Esophagus squamous epithelium (tissue), 5 donors: ENCODE measurements around the gene DRGX. TPM values are rescaled to one million over a fixed set of nuclear protein-coding genes. Genes with fewer than 3 reads are reported as not detected.

ENCODE experiments used
- DNase-seq: peaks from one replicate; lab custom pipeline; 2025; lab: John Stamatoyannopoulos, UW
- H3K27ac ChIP-seq, 4 donors: fragments of 200-600 bp; sonication (generic); one replicate each; pipeline ENCODE4 v1.5.1; 2016 to 2019; ENCODE audit warnings: mild to moderate bottlenecking in 1 of 4
- H3K27me3 ChIP-seq, 4 donors: fragments of 200-600 bp; sonication (generic); 1 replicate in 3 of 4; 2 replicates in 1 of 4; pipeline versions ENCODE4 v1.5.1 to v1.6.0; 2017 to 2021; ENCODE audit warnings: antibody characterized with exemption in 1 of 4
- H3K36me3 ChIP-seq, 3 donors: fragments of 200-600 bp; sonication (generic); one replicate each; pipeline ENCODE4 v1.5.1; 2016 to 2019
- H3K4me1 ChIP-seq, 3 donors: fragments of 200-600 bp; sonication (generic); one replicate each; pipeline ENCODE4 v1.5.1; 2017 to 2019
- H3K4me3 ChIP-seq, 4 donors: fragments of 200-600 bp; sonication (generic); 1 replicate in 3 of 4; 2 replicates in 1 of 4; pipeline ENCODE4 v1.5.1; 2016 to 2019; ENCODE audit warnings: mild to moderate bottlenecking in 2 of 4, moderate library complexity in 1 of 4
- H3K9me3 ChIP-seq, 3 donors: fragments of 200-600 bp; sonication (generic); one replicate each; pipeline ENCODE4 v1.5.1; 2016 to 2019
- POLR2A ChIP-seq, 4 donors: fragments of 450-650 bp; IDR thresholded peaks; one replicate each; pipeline ENCODE4 v1.6.1; 2017; ENCODE audit warnings: antibody characterized with exemption in 4 of 4, mild to moderate bottlenecking in 4 of 4, moderate library complexity in 3 of 4
- WGBS, 2 donors: methylation state at CpG; one replicate each; pipeline ENCODE4 v1.1.5; 2018; 5-methylcytosine and 5-hydroxymethylcytosine counted together
- intact Hi-C: fragments of 100-400 bp; cut with DNase I; formaldehyde crosslinking; loops from one replicate; pipeline ENCODE4 v1.15.0; 2022
- total RNA-seq, 4 donors: library from RNA; depleted of rRNA; stranded (reverse); fragments of >200 nt; gene quantifications; one replicate each; pipeline ENCODE4 v1.1.0, GENCODE V29; 2016
- TF ChIP-seq, protein P1 (sequence below), 6 experiments: fragments of 450-650 bp in 4 of 6; fragments of 200-600 bp in 2 of 6; sonication (generic) in 2 of 6; IDR thresholded peaks; one replicate each; pipeline ENCODE4 v1.5.1; 2016 to 2019; ENCODE audit warnings: antibody characterized with exemption in 6 of 6, mild to moderate bottlenecking in 4 of 6, moderate library complexity in 4 of 6
- donor health status: DM: yes; HTN: yes; CAD: no.

The DRGX gene
- total RNA-seq, 4 donors from 2014 or later, result not detected

DNA sequence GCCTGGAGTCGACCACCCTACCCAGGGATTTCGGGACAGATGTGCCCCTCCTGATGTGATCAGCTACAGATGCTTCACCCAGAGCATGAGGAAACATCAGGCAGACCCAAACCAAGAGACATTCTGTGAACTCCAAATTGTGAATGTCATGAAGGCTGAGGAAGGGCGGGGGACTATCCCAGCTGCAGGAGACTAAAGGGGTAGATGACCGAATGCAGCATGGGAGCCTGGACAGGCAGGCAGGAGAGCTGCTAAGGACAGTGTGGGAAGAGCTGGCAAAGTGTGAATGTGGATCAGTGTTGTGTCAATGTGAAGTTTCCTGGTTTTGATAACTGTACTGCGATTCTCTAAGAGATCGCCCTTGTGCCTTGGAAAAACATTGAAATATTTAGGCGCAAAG lies 19.2 kb upstream of the DRGX start:
- no peak overlapping the region for H3K4me3 ChIP-seq
- DNase-seq, result no peak
- no peak for TF ChIP-seq POLR2A (IDR thresholded peaks at IDR 0.05)
- TF ChIP-seq, protein P1, sequence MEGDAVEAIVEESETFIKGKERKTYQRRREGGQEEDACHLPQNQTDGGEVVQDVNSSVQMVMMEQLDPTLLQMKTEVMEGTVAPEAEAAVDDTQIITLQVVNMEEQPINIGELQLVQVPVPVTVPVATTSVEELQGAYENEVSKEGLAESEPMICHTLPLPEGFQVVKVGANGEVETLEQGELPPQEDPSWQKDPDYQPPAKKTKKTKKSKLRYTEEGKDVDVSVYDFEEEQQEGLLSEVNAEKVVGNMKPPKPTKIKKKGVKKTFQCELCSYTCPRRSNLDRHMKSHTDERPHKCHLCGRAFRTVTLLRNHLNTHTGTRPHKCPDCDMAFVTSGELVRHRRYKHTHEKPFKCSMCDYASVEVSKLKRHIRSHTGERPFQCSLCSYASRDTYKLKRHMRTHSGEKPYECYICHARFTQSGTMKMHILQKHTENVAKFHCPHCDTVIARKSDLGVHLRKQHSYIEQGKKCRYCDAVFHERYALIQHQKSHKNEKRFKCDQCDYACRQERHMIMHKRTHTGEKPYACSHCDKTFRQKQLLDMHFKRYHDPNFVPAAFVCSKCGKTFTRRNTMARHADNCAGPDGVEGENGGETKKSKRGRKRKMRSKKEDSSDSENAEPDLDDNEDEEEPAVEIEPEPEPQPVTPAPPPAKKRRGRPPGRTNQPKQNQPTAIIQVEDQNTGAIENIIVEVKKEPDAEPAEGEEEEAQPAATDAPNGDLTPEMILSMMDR (IDR thresholded peaks at IDR 0.05), result no peak
- 76 to 78% methylated on average over 7 of the region's 7 CpGs for WGBS, 2 donors
- H3K27ac ChIP-seq, result no peak overlapping the region
- H3K27me3 ChIP-seq, result peaks cover 0 to 8% (median 0%) of the 10 kb centered on the region in 4 donors
- intact Hi-C loops, result no loop called here
- no peaks in the 10 kb centered on the region for H3K36me3 ChIP-seq
- H3K9me3 ChIP-seq, result no peaks in the 10 kb centered on the region
- H3K4me1 ChIP-seq, result peaks cover 8 to 28% (median 9%) of the 10 kb centered on the region in 3 donors

DNA sequence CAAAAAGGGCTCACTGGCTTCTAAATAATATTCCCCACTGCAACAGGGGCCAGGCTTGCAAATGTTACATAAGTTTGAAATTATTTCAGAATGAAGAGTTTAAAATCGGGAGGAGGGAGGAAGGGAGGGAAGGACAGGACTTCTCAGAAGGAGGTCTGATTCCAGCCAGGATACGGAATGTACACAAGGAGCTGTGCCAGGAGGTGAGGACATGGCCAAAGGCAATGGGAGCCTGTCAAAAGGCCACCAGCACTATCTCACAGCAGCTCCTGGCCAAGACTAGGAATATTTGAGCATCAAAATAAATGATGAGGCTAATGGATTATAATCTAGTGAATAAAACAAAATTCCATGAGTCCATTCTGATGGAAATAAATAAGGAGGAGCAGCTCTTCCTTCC lies 18.6 kb upstream of the DRGX start:
- H3K4me1 ChIP-seq, result peaks cover 8 to 32% (median 9%) of the 10 kb centered on the region in 3 donors
- DNase-seq, result no peak
- H3K36me3 ChIP-seq, result no peaks in the 10 kb centered on the region
- intact Hi-C loops, result no loop called here
- H3K9me3 ChIP-seq, result no peaks in the 10 kb centered on the region
- no peak overlapping the region for H3K27ac ChIP-seq
- no peak overlapping the region for H3K4me3 ChIP-seq
- no peak for TF ChIP-seq POLR2A (IDR thresholded peaks at IDR 0.05)
- 18 to 49% methylated on average over 2 of the region's 2 CpGs for WGBS, 2 donors
- H3K27me3 ChIP-seq, result peaks cover 0 to 14% (median 0%) of the 10 kb centered on the region in 4 donors

DNA sequence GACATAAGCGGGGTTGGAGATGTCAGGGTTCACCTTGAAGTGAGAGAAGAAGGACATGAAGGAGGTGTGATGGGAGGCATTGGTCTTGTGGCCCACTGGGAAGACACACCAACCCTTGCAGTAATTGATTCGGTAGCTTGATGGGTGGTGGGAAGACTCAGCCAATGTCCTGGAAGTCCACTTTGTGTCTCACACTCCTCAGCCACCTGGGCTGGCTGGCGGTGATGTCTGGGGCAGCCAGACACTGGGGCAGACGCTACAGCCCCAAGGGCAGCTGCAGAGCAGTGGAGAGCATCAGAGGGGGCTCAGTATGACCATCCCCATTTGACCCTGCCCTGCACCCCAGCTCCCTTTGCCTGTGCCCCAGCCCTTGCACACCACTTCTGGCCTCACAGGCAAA lies 16.7 kb upstream of the DRGX start:
- peaks cover 0 to 14% (median 0%) of the 10 kb centered on the region in 3 donors for H3K4me1 ChIP-seq
- DNase-seq, result no peak
- no peak for TF ChIP-seq POLR2A (IDR thresholded peaks at IDR 0.05)
- TF ChIP-seq, protein P1 (IDR thresholded peaks at IDR 0.05), result no peak
- H3K27me3 ChIP-seq, result peaks cover 0 to 23% (median 0%) of the 10 kb centered on the region in 4 donors
- no peak overlapping the region for H3K27ac ChIP-seq
- H3K36me3 ChIP-seq, result no peaks in the 10 kb centered on the region
- H3K4me3 ChIP-seq, result no peak overlapping the region
- intact Hi-C loops, result no loop called here
- WGBS, 2 donors, result 84 to 89% methylated on average over 4 of the region's 4 CpGs
- no peaks in the 10 kb centered on the region for H3K9me3 ChIP-seq

DNA sequence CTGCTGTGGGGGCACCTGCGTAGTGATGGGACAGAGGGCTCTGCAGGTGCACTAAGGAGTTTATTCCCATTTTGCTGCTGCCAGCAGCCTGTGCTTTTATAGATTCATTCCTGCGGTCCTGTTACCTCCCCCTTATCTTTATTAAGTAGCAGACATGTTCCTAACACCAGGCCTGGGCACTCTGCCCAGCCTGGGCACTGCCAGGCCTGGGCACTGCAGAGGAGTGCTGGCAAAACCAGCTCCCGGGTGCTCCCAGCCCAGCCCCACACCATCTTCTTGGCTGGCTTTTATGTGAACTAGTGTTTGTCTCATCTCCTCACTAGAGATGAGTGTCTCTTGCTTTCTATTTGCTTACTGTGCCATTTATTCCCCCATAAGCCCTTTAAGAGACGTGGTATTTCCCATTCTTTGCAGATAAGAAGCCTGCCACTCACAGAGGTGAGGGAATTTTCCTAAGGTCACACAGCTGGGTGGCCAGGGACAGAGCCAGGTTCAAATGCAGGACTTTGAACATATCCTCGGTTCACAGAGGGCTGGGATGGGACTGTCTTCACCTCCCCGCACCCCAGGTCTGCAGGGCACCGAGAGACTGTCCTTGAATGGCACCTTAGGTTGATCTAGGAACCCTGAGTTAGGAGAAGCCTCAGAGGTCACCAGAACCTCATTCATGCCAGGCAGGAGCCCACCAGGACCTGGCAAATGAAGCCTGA lies 14.6 kb upstream of the DRGX start:
- Histone ChIP-seq H3K27ac (no peak overlapping the region), H3K27me3 (peaks cover 0 to 28% (median 0%) of the 10 kb centered on the region in 4 donors), H3K9me3 (no peaks in the 10 kb centered on the region), H3K4me3 (no peak overlapping the region), H3K36me3 (no peaks in the 10 kb centered on the region), H3K4me1 (peaks cover 0 to 11% (median 0%) of the 10 kb centered on the region in 3 donors)
- intact Hi-C loops, result no loop called here
- DNase-seq, result no peak
- no peak for TF ChIP-seq POLR2A (IDR thresholded peaks at IDR 0.05)
- TF ChIP-seq, protein P1 (IDR thresholded peaks at IDR 0.05), result no peak
- WGBS, 2 donors, result 50 to 65% methylated on average over 5 to 7 of the region's 7 CpGs

DNA sequence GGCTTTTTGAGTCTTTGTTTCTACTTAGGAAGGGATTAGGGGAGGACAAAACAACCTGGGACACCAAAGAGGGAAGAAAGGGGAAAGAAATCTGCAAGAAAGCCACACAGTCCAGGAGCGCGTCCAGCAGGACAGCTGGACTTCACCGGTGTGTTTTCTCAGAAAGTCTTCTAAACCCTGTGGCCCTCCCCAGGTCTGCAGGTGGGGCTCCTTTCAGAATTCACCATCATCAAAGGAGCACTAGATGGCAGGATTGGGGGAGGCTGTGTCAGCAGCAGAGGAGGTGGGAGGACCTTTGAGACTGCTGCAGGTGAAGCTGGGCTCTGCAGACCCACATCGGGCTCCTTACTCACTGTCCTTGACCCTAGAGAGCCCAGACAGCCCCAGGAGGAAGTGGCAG lies 13.9 kb upstream of the DRGX start:
- Histone ChIP-seq H3K9me3 (no peaks in the 10 kb centered on the region), H3K4me1 (peaks cover 0 to 11% (median 0%) of the 10 kb centered on the region in 3 donors), H3K4me3 (no peak overlapping the region), H3K36me3 (no peaks in the 10 kb centered on the region), H3K27me3 (peaks cover 0 to 35% (median 0%) of the 10 kb centered on the region in 4 donors), H3K27ac (no peak overlapping the region)
- TF ChIP-seq POLR2A (IDR thresholded peaks at IDR 0.05), result no peak
- TF ChIP-seq, protein P1 (IDR thresholded peaks at IDR 0.05), result no peak
- WGBS, 2 donors, result 72 to 90% methylated on average over 3 to 4 of the region's 4 CpGs
- no peak for DNase-seq
- intact Hi-C loops, result loop anchor here (5.0 kb wide), 1 partner anchor 113 kb away; no protein-coding TSS in a partner anchor
